Measurements from ENCODE around the gene TEX28. TPM values are rescaled to one million over a fixed set of nuclear protein-coding genes. Genes with fewer than 3 reads are reported as not detected.

The TEX28 gene
- total RNA-seq, 1 donor from 2014 or later, result not detected

DNA sequence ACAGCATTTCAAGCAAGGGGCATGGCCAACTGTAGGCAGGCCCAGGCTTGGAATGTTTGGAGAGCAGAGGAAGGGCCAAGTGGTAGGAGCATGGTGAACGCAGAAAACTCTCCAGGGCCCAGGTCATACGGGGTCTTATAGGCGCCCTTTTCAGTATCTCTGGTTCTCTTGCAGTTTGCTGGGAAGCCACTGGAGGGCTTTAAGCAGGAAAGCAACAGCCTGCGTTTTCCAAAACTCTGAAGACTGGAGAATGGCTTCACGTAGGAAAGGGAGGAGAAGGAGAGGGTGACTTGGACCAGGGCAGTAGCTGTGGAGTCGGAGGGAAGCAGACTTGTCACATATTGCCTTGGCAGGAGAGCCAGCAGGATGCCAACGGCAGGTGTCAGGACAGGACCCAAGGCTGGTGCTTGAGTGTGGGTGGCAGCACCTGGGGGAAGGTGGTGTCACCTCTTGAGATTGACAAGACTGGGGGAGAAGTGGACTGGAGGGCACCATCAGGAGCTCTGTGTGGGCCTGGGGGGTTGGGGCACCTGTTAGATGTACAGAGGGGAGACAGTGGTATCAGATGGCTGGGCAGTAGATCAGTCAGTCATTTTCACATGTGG is 22.6 kb upstream of the TEX28 start:
- intact Hi-C loops (cut with DNase I), result no loop called here
- DNase-seq (no peak), ATAC-seq (no peak)
- H3K4me1 ChIP-seq, result no peaks in the 10 kb centered on the region
- TF ChIP-seq, protein P1, sequence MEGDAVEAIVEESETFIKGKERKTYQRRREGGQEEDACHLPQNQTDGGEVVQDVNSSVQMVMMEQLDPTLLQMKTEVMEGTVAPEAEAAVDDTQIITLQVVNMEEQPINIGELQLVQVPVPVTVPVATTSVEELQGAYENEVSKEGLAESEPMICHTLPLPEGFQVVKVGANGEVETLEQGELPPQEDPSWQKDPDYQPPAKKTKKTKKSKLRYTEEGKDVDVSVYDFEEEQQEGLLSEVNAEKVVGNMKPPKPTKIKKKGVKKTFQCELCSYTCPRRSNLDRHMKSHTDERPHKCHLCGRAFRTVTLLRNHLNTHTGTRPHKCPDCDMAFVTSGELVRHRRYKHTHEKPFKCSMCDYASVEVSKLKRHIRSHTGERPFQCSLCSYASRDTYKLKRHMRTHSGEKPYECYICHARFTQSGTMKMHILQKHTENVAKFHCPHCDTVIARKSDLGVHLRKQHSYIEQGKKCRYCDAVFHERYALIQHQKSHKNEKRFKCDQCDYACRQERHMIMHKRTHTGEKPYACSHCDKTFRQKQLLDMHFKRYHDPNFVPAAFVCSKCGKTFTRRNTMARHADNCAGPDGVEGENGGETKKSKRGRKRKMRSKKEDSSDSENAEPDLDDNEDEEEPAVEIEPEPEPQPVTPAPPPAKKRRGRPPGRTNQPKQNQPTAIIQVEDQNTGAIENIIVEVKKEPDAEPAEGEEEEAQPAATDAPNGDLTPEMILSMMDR (IDR thresholded peaks at IDR 0.05), result peak; percentile 43
- no peak overlapping the region for H3K4me3 ChIP-seq
- H3K27ac ChIP-seq, result no peak overlapping the region
- no peaks in the 10 kb centered on the region for H3K27me3 ChIP-seq (ENCODE audit: low read depth)
- H3K9me3 ChIP-seq, result no peaks in the 10 kb centered on the region
- no peaks in the 10 kb centered on the region for H3K36me3 ChIP-seq

DNA sequence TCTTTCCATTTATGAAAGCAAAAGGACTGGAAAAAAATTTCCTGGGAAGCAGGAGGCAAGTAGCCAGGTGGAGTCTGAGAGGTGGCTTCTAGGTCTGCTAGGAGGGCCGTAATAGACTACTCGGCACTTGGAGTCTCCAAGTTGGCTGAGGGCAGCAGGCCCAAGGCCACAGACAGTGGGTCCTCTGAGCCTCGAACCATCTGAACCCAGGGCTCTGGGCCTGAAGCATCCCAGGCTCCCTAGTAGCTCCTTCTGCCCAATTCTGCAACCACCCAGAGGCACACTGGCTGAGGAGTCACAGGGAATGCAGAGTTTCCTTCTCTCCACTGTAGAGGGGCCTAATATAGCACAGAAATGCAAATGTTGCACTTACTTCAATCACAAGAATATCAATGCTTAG is 20.5 kb upstream of the TEX28 start:
- no peak for DNase-seq
- Histone ChIP-seq H3K27me3 (ENCODE audit: low read depth) (no peaks in the 10 kb centered on the region), H3K9me3 (no peaks in the 10 kb centered on the region), H3K4me1 (no peaks in the 10 kb centered on the region), H3K36me3 (no peaks in the 10 kb centered on the region), H3K4me3 (no peak overlapping the region), H3K27ac (no peak overlapping the region)
- ATAC-seq, result no peak
- TF ChIP-seq, protein P1 (IDR thresholded peaks at IDR 0.05), result no peak
- intact Hi-C loops (cut with DNase I), result no loop called here

DNA sequence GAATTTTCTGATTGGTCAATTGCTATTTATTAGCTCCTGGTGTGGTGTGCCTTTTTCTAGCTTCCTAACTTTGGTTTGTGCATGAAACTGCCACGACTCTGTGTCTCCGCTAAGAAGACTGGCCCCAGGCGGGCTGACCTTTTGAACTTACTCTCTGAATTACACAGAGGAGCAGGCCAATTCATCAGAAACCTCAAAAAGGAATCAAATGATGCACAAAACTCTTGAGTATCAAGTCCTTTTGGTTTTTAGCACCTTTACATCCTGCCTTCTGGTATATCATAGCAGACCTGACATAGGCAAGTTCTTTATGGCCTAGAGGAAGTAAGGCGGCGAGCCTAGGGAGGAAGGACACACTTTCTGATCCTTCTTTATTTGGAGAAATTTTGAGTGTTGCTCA is 18.2 kb upstream of the TEX28 start:
- no peaks in the 10 kb centered on the region for H3K36me3 ChIP-seq
- ATAC-seq, result no peak

DNA sequence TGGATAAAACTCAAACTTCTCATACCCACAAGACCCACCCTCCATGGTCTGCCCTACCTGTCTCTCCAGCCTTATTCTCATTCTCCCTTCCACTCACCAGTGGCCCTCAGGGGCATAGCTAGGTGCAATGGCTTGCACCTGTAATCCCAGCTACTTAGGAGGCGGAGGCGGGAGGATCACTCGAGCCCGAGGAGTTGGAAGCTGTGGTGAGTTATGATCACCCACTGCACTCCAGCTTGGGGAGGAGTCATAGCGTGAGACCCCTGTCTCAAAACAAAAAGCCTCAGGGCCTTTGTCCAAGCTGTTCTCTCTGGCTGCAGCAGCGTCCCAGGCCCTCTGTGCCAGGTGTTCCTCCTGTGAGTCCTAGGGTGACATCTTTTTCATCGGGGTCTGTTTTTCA is 17.2 kb upstream of the TEX28 start:
- TF ChIP-seq, protein P1 (IDR thresholded peaks at IDR 0.05), result no peak
- H3K27me3 ChIP-seq (ENCODE audit: low read depth), result no peaks in the 10 kb centered on the region
- no peaks in the 10 kb centered on the region for H3K9me3 ChIP-seq
- H3K27ac ChIP-seq, result no peak overlapping the region
- no peaks in the 10 kb centered on the region for H3K4me1 ChIP-seq
- intact Hi-C loops (cut with DNase I), result no loop called here
- DNase-seq, result no peak
- no peaks in the 10 kb centered on the region for H3K36me3 ChIP-seq
- no peak overlapping the region for H3K4me3 ChIP-seq
- ATAC-seq, result no peak

More for the DNA sequence above, 18.2 kb upstream of the TEX28 start:
- Histone ChIP-seq H3K27me3 (ENCODE audit: low read depth) (no peaks in the 10 kb centered on the region), H3K4me1 (no peaks in the 10 kb centered on the region), H3K4me3 (no peak overlapping the region), H3K9me3 (no peaks in the 10 kb centered on the region), H3K27ac (no peak overlapping the region)
- intact Hi-C loops (cut with DNase I), result no loop called here
- TF ChIP-seq, protein P1 (IDR thresholded peaks at IDR 0.05), result no peak
- DNase-seq, result no peak

DNA sequence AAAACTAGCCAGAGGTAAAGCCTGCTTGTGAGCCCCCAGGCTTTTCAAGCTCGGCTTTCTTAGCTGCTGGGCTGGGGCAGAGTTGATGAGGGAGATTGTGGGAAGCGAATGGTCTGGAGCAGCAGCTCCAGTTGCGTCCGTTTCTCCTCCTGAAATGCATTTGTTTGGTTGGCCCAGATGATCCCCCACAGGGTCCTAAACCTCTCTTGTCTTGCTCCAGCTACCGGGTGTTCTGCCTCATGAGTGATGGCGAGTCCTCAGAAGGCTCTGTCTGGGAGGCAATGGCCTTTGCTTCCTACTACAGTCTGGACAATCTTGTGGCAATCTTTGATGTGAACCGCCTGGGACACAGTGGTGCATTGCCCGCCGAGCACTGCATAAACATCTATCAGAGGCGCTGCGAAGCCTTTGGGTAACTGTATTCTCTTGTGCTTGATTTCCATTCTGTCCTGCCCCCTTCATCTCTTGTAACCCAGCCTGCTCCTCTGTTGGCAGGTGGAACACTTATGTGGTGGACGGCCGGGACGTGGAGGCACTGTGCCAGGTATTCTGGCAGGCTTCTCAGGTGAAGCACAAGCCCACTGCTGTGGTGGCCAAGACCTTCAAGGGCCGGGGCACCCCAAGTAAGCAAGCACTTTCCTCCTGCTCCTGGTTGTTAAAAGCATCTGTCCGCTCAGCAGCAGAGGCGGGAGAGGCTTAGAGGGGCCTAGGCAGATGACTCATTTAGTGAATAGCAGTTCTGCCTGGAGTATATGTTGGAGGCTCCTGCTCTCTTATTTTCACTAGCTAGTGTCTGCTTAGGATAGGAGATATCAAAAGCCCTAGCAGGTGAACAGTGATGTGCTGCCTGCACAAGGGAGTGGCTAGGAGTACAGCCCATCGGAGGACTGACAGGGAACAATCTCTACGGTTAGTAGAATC is 16.0 kb upstream of the TEX28 start:
- H3K4me3 ChIP-seq, result no peak overlapping the region
- intact Hi-C loops (cut with DNase I), result no loop called here
- H3K4me1 ChIP-seq, result no peaks in the 10 kb centered on the region
- H3K9me3 ChIP-seq, result no peaks in the 10 kb centered on the region
- no peak for ATAC-seq
- H3K27me3 ChIP-seq (ENCODE audit: low read depth), result no peaks in the 10 kb centered on the region
- no peak overlapping the region for H3K27ac ChIP-seq
- H3K36me3 ChIP-seq, result no peaks in the 10 kb centered on the region
- no peak for DNase-seq
- TF ChIP-seq, protein P1 (IDR thresholded peaks at IDR 0.05), result no peak
